Measurements from ENCODE around the gene HK3.
"Not testable (repeated sequence)": the region's sequence is repeated elsewhere in the genome, so short reads cannot be mapped to it uniquely, and the experiment has no call there.

Gene HK3

GRCh38 chr5:176873541-176874172 is 25.5 kb downstream of the HK3 start:
- peaks cover 8% of the 10 kb centered on the region for H3K9me3 Mint-ChIP-seq
- DNase-seq (ENCODE audit: low spot score), result no peak
- no peak overlapping the region for H3K4me3 Mint-ChIP-seq
- no peaks in the 10 kb centered on the region for H3K4me1 Mint-ChIP-seq (ENCODE audit: low read depth)
- H3K27ac Mint-ChIP-seq, result no peak overlapping the region
- peaks cover 15% of the 10 kb centered on the region for H3K27me3 Mint-ChIP-seq (ENCODE audit: low read depth)
- H3K36me3 Mint-ChIP-seq (ENCODE audit: low read depth), result no peaks in the 10 kb centered on the region

DNA sequence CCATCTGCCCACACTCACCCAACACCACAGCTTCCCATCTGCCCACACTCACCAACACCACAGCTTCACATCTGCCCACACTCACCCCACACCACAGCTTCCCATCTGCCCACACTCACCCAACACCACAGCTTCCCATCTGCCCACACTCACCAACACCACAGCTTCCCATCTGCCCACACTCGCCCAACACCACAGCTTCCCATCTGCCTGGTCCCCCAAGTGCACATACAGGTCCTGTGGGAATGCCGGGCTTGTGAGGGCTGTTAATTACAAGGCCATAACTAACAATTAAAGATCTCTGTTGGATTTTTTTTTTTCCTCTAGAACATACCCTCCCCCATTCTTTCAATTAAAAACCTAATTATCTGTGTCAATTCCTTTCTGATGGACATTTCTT is 26.1 kb downstream of the HK3 start:
- H3K27me3 Mint-ChIP-seq (ENCODE audit: low read depth), result peaks cover 15% of the 10 kb centered on the region
- not testable (repeated sequence) for H3K36me3 Mint-ChIP-seq (ENCODE audit: low read depth); H3K4me1 Mint-ChIP-seq (ENCODE audit: low read depth); DNase-seq (ENCODE audit: low spot score); H3K4me3 Mint-ChIP-seq; H3K27ac Mint-ChIP-seq; H3K9me3 Mint-ChIP-seq

GRCh38 chr5:176872586-176872985 is 26.6 kb downstream of the HK3 start:
- not testable (repeated sequence) for H3K36me3 Mint-ChIP-seq (ENCODE audit: low read depth); H3K27ac Mint-ChIP-seq; H3K9me3 Mint-ChIP-seq; H3K4me3 Mint-ChIP-seq; DNase-seq (ENCODE audit: low spot score); H3K4me1 Mint-ChIP-seq (ENCODE audit: low read depth)
- peaks cover 16% of the 10 kb centered on the region for H3K27me3 Mint-ChIP-seq (ENCODE audit: low read depth)

DNA sequence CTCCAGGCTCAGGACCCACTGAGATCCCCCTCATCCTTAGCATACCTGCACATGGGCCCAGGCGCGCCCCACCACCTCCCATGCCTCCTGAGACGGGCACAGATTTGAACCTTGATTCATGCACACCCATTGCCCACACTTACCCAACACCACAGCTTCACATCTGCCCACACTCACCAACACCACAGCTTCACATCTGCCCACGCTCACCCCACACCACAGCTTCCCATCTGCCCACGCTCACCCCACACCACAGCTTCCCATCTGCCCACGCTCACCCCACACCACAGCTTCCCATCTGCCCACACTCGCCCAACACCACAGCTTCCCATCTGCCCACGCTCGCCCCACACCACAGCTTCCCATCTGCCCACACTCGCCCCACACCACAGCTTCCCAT is 28.5 kb downstream of the HK3 start:
- H3K27ac Mint-ChIP-seq; DNase-seq (ENCODE audit: low spot score); H3K4me3 Mint-ChIP-seq; H3K4me1 Mint-ChIP-seq (ENCODE audit: low read depth); H3K9me3 Mint-ChIP-seq; H3K36me3 Mint-ChIP-seq (ENCODE audit: low read depth): not testable (repeated sequence)
- peaks cover 23% of the 10 kb centered on the region for H3K27me3 Mint-ChIP-seq (ENCODE audit: low read depth)

GRCh38 chr5:176870110-176870591 is 29.0 kb downstream of the HK3 start:
- H3K27me3 Mint-ChIP-seq (ENCODE audit: low read depth), result peaks cover 22% of the 10 kb centered on the region
- no peak for DNase-seq (ENCODE audit: low spot score)
- H3K9me3 Mint-ChIP-seq, result peaks cover 8% of the 10 kb centered on the region
- H3K4me1 Mint-ChIP-seq (ENCODE audit: low read depth), result no peaks in the 10 kb centered on the region
- H3K4me3 Mint-ChIP-seq, result no peak overlapping the region
- H3K27ac Mint-ChIP-seq, result no peak overlapping the region
- H3K36me3 Mint-ChIP-seq (ENCODE audit: low read depth), result no peaks in the 10 kb centered on the region

- no peak for DNase-seq (ENCODE audit: low spot score)
- H3K4me1 Mint-ChIP-seq (ENCODE audit: low read depth), result no peaks in the 10 kb centered on the region
- H3K27me3 Mint-ChIP-seq (ENCODE audit: low read depth), result peaks cover 19% of the 10 kb centered on the region
- no peak overlapping the region for H3K27ac Mint-ChIP-seq
- peaks cover 8% of the 10 kb centered on the region for H3K9me3 Mint-ChIP-seq
- H3K36me3 Mint-ChIP-seq (ENCODE audit: low read depth), result no peaks in the 10 kb centered on the region
- no peak overlapping the region for H3K4me3 Mint-ChIP-seq
Observed at GRCh38 chr5:176869501-176870109, 29.5 kb downstream of the HK3 start.

DNA sequence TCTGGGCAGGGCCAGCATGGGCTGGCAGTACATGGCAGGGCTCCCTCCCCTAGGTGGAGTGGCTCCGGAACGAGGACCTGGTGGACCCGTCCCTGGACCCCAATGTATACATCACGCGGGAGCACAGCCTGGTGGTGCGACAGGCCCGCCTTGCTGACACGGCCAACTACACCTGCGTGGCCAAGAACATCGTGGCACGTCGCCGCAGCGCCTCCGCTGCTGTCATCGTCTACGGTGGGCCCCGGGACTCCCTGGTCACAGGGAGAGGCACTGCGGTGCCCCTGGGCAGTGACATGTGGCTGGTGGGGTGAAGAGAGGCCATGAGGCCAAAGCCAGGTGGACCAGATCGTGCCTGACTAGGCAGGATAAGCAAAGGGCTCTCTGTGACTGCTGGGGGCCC is 30.4 kb downstream of the HK3 start:
- no peak for DNase-seq (ENCODE audit: low spot score)
- Mint-ChIP-seq H3K4me3 (no peak overlapping the region), H3K4me1 (ENCODE audit: low read depth) (no peaks in the 10 kb centered on the region), H3K36me3 (ENCODE audit: low read depth) (no peaks in the 10 kb centered on the region), H3K27me3 (ENCODE audit: low read depth) (peaks cover 19% of the 10 kb centered on the region), H3K9me3 (peaks cover 8% of the 10 kb centered on the region), H3K27ac (no peak overlapping the region)

GRCh38 chr5:176868126-176868525 is 31.0 kb downstream of the HK3 start:
- DNase-seq (ENCODE audit: low spot score), result no peak
- Mint-ChIP-seq H3K36me3 (ENCODE audit: low read depth) (no peaks in the 10 kb centered on the region), H3K4me1 (ENCODE audit: low read depth) (no peaks in the 10 kb centered on the region), H3K27me3 (ENCODE audit: low read depth) (peaks cover 21% of the 10 kb centered on the region), H3K27ac (no peak overlapping the region), H3K9me3 (peaks cover 5% of the 10 kb centered on the region), H3K4me3 (no peak overlapping the region)

DNA sequence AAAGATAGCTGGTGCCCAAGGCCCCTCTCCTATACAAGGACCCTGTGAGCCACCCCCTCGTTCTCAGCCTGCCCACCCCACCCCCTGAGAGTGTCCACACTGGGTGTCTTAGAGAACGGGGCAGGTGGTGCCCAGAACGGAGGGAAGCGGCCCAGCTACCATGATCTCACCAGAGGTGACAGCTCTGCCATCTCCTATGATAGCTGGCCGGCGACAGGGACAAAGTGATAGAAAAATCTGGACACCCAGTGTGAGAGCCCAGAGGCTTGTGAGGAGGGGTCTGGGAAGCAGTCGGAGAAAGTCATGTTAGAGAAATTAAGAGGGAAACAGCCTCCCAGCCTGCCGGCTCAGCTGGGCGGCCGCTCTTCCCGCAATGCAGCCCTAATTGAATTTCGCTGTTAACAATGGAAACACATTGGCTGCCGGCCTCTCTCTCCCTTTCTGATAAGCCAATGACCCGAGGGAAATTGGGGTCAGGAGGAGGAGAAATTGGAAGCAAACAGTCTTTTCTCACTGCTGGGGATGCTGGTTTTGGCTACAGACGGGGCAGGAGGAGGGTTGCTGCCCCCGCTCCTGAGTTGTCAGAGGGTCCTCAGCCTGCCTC is 32.3 kb downstream of the HK3 start:
- no peak for DNase-seq (ENCODE audit: low spot score)
- Mint-ChIP-seq H3K4me1 (ENCODE audit: low read depth) (no peaks in the 10 kb centered on the region), H3K4me3 (no peak overlapping the region), H3K9me3 (peaks cover 3% of the 10 kb centered on the region), H3K27me3 (ENCODE audit: low read depth) (peaks cover 24% of the 10 kb centered on the region), H3K27ac (no peak overlapping the region), H3K36me3 (ENCODE audit: low read depth) (no peaks in the 10 kb centered on the region)

- DNase-seq (ENCODE audit: low spot score), result no peak
- H3K4me1 Mint-ChIP-seq (ENCODE audit: low read depth), result no peaks in the 10 kb centered on the region
- peaks cover 3% of the 10 kb centered on the region for H3K9me3 Mint-ChIP-seq
- no peak overlapping the region for H3K4me3 Mint-ChIP-seq
- H3K27me3 Mint-ChIP-seq (ENCODE audit: low read depth), result peaks cover 24% of the 10 kb centered on the region
- no peak overlapping the region for H3K27ac Mint-ChIP-seq
- no peaks in the 10 kb centered on the region for H3K36me3 Mint-ChIP-seq (ENCODE audit: low read depth)
Observed at GRCh38 chr5:176865964-176866363, 33.2 kb downstream of the HK3 start.

DNA sequence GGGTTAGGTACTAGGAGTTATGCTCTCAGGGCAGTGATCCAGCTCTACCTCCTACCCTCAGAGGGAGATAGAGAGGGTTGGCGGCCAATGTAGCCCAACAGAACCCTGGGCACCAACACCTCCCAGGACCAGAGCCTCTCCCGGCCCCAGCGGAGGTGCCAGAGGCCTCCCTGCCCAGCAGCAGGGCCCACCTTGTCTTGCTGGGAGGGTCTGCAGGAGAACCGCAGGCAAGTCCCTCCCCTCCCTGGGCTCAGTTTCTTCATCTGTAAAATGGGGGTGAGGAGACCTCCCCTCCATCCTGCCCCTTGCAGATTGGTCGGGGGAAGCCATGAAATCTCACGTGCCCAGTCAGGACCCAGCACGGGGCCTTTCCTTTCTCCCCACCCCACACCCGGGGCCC is 34.4 kb downstream of the HK3 start:
- Mint-ChIP-seq H3K4me3 (no peak overlapping the region), H3K27ac (no peak overlapping the region), H3K27me3 (ENCODE audit: low read depth) (peaks cover 24% of the 10 kb centered on the region), H3K9me3 (no peaks in the 10 kb centered on the region), H3K36me3 (ENCODE audit: low read depth) (no peaks in the 10 kb centered on the region), H3K4me1 (ENCODE audit: low read depth) (no peaks in the 10 kb centered on the region)
- no peak for DNase-seq (ENCODE audit: low spot score)

DNA sequence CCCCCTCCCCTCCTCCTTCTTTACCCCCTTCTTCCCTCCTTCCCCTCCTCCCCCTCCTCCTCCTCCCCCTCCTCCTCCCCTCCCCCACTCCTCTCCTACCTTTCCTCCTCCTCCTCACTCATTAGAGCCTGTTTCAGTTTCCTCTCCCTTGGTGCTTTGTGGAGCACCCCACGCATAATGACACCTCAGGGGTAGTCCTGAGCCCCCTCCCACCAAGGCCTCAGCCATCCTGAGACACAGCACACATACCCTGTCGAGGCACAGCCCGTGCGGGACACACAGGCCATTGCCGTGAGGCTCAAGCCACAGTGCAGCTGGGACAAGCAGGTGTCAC is 35.4 kb downstream of the HK3 start:
- Mint-ChIP-seq H3K27ac (no peak overlapping the region), H3K9me3 (no peaks in the 10 kb centered on the region), H3K4me3 (no peak overlapping the region), H3K36me3 (ENCODE audit: low read depth) (no peaks in the 10 kb centered on the region), H3K27me3 (ENCODE audit: low read depth) (peaks cover 24% of the 10 kb centered on the region), H3K4me1 (ENCODE audit: low read depth) (no peaks in the 10 kb centered on the region)
- DNase-seq (ENCODE audit: low spot score), result no peak

GRCh38 chr5:176863041-176863764 is 35.9 kb downstream of the HK3 start:
- H3K4me1 Mint-ChIP-seq (ENCODE audit: low read depth), result no peaks in the 10 kb centered on the region
- H3K36me3 Mint-ChIP-seq (ENCODE audit: low read depth), result no peaks in the 10 kb centered on the region
- H3K4me3 Mint-ChIP-seq, result no peak overlapping the region
- peaks cover 24% of the 10 kb centered on the region for H3K27me3 Mint-ChIP-seq (ENCODE audit: low read depth)
- H3K9me3 Mint-ChIP-seq, result no peaks in the 10 kb centered on the region
- DNase-seq (ENCODE audit: low spot score), result no peak
- H3K27ac Mint-ChIP-seq, result no peak overlapping the region

DNA sequence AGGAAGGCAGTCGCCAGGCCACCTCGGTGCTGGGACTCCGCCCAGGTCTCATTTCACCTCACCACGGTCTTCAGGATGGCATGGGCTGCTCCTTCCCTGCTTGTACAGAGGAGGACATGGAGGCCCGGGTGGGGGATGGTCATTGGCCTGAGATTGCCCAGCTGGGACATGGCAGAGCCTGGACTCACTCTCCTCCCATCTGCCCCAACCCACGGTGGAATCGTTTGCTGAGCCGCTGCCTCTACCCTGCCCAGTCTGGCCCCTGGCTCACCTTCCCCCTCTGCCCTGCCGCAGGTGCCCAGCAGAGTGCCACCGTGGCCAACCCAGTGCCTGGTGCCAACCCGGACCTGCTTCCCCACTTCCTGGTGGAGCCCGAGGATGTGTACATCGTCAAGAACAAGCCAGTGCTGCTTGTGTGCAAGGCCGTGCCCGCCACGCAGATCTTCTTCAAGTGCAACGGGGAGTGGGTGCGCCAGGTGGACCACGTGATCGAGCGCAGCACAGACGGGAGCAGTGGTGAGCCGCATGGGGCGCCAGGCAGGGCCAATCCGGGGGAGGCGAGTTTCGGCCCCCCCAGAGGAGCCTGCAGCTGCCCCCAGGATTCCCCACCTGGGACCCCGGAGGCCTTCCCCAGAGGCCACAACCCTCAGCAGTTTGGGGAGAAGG is 36.7 kb downstream of the HK3 start:
- Mint-ChIP-seq H3K4me3 (no peak overlapping the region), H3K4me1 (ENCODE audit: low read depth) (no peaks in the 10 kb centered on the region), H3K27me3 (ENCODE audit: low read depth) (peaks cover 22% of the 10 kb centered on the region), H3K9me3 (no peaks in the 10 kb centered on the region), H3K36me3 (ENCODE audit: low read depth) (no peaks in the 10 kb centered on the region), H3K27ac (no peak overlapping the region)
- DNase-seq (ENCODE audit: low spot score), result no peak
